GM23338 (cell line): ENCODE results near the gene DNAJC19. TPM values are rescaled to one million over a fixed set of nuclear protein-coding genes. Genes with fewer than 3 reads are reported as not detected.
A peak's percentile ranks its signal among the peaks of the same experiment; 100 is the strongest.

Experiments used
- ATAC-seq: fragments of 200-7000 bp; cut with Tn5 transposase; 3 replicates; pipeline ENCODE4 v1.9.1; 2020
- DNase-seq: peaks from one replicate; pipeline ENCODE4 v3.0.0-alpha.2; 2015; ENCODE audit warnings: low spot score
- H2AFZ ChIP-seq: fragments of 200-600 bp; sonication (generic); 2 replicates; pipeline ENCODE4 v1.8.0; 2016; ENCODE audit warnings: antibody characterized with exemption, mild to moderate bottlenecking, moderate library complexity
- H3F3A ChIP-seq: fragments of 200-600 bp; sonication (generic); replicated peaks from 2 replicates; pipeline ENCODE4 v1.8.0; 2017; ENCODE audit warnings: antibody characterized with exemption, mixed run types, low read depth
- H3K27ac ChIP-seq: fragments of 200-600 bp; sonication (generic); 2 replicates; pipeline ENCODE4 v1.6.1; 2016; ENCODE audit warnings: low read depth
- H3K27me3 ChIP-seq: fragments of 200-600 bp; sonication (generic); 2 replicates; pipeline ENCODE4 v1.8.0; 2016; ENCODE audit warnings: mild to moderate bottlenecking, mixed run types, moderate library complexity; ENCODE audit not compliant: insufficient read depth
- H3K36me3 ChIP-seq: fragments of 200-600 bp; sonication (generic); 2 replicates; pipeline ENCODE4 v1.8.0; 2016; ENCODE audit warnings: mild to moderate bottlenecking; ENCODE audit not compliant: insufficient read depth
- H3K4me1 ChIP-seq: fragments of 200-600 bp; sonication (generic); 2 replicates; pipeline ENCODE4 v1.8.0; 2016; ENCODE audit warnings: mild to moderate bottlenecking, moderate library complexity; ENCODE audit not compliant: insufficient read depth
- H3K4me2 ChIP-seq: fragments of 200-600 bp; sonication (generic); 2 replicates; pipeline ENCODE4 v1.7.1; 2017; ENCODE audit warnings: mixed run types
- H3K4me3 ChIP-seq: fragments of 200-600 bp; sonication (generic); 2 replicates; pipeline ENCODE4 v1.6.1; 2016; ENCODE audit warnings: mixed run types
- H3K79me2 ChIP-seq: fragments of 200-600 bp; sonication (generic); replicated peaks from 2 replicates; pipeline ENCODE4 v1.8.0; 2017; ENCODE audit warnings: mild to moderate bottlenecking; ENCODE audit not compliant: insufficient read depth
- H3K9me2 ChIP-seq: fragments of 200-600 bp; sonication (generic); 2 replicates; pipeline ENCODE4 v1.8.0; 2017; ENCODE audit not compliant: insufficient read depth
- H4K20me1 ChIP-seq: fragments of 200-600 bp; sonication (generic); replicated peaks from 2 replicates; pipeline ENCODE4 v1.8.0; 2017; ENCODE audit warnings: mild to moderate bottlenecking; ENCODE audit not compliant: insufficient read depth
- H3K27ac Mint-ChIP-seq: 2 replicates; pipeline ENCODE4 v1.8.0; 2020; ENCODE audit warnings: inconsistent platforms, mild to moderate bottlenecking, moderate library complexity, mixed read lengths
- H3K27me3 Mint-ChIP-seq: 3 replicates; pipeline ENCODE4 v1.8.0; 2022; ENCODE audit warnings: low read depth, mild to moderate bottlenecking, moderate library complexity, mixed read lengths, inconsistent platforms; ENCODE audit not compliant: insufficient read depth, poor library complexity
- H3K36me3 Mint-ChIP-seq: 3 replicates; pipeline ENCODE4 v1.8.0; 2021; ENCODE audit warnings: low read depth, mild to moderate bottlenecking, inconsistent platforms, moderate library complexity, mixed read lengths
- H3K4me1 Mint-ChIP-seq: 3 replicates; pipeline ENCODE4 v1.8.0; 2020; ENCODE audit warnings: mild to moderate bottlenecking, inconsistent platforms, mixed read lengths
- H3K4me3 Mint-ChIP-seq: 3 replicates; pipeline ENCODE4 v1.8.0; 2021; ENCODE audit warnings: moderate library complexity, mild to moderate bottlenecking, inconsistent platforms, mixed read lengths
- H3K9me3 Mint-ChIP-seq: 3 replicates; pipeline ENCODE4 v1.8.0; 2020; ENCODE audit warnings: moderate library complexity, mild to moderate bottlenecking, inconsistent platforms, mixed read lengths
- CTCF ChIP-seq, 2 experiments: fragments of 200-600 bp in 1 of 2; sonication (generic) in 1 of 2; conservative IDR thresholded peaks; 2 replicates each; pipeline versions ENCODE4 v1.5.1 to v1.6.1; 2016 to 2017; ENCODE audit warnings: antibody characterized with exemption in 2 of 2, low read depth in 2 of 2, mild to moderate bottlenecking in 2 of 2, moderate library complexity in 1 of 2
- ETS1 ChIP-seq: IDR thresholded peaks from 2 replicates; pipeline ENCODE4 v1.6.1; 2016; ENCODE audit warnings: antibody characterized with exemption
- JUNB ChIP-seq: IDR thresholded peaks from one replicate; pipeline ENCODE4 v1.6.1; 2016; ENCODE audit warnings: antibody characterized with exemption; ENCODE audit not compliant: unreplicated experiment
- NANOG ChIP-seq: IDR thresholded peaks from 2 replicates; pipeline ENCODE4 v1.6.1; 2016; ENCODE audit warnings: antibody characterized with exemption, borderline replicate concordance
- REST ChIP-seq: IDR thresholded peaks from one replicate; pipeline ENCODE4 v1.6.1; 2018; ENCODE audit warnings: antibody characterized with exemption; ENCODE audit not compliant: unreplicated experiment
- STAT1 ChIP-seq: IDR thresholded peaks from one replicate; pipeline ENCODE4 v1.6.1; 2016; ENCODE audit warnings: antibody characterized with exemption; ENCODE audit not compliant: unreplicated experiment
- ZNF114 ChIP-seq: fragments of 250-450 bp; sonication (Bioruptor Pico); IDR thresholded peaks from 2 replicates; pipeline ENCODE4 v1.5.0; 2020; ENCODE audit warnings: mild to moderate bottlenecking, moderate library complexity
- ZNF462 ChIP-seq: fragments of 250-450 bp; sonication (Bioruptor Pico); IDR thresholded peaks from 2 replicates; pipeline ENCODE4 v1.5.0; 2020; ENCODE audit warnings: mild to moderate bottlenecking, moderate library complexity
- polyA plus RNA-seq: library from polyadenylated mRNA; unstranded; fragments of >200 nt; fragmentation: Nextera tagmentation; extraction: Ambion mirVana; gene quantifications from 2 replicates; pipeline ENCODE4 v1.2.1, GENCODE V29; 2016
- total RNA-seq: library from RNA; depleted of rRNA; stranded (reverse); fragments of >200 nt; shearing (Covaris generic); gene quantifications from 2 replicates; pipeline ENCODE4 v1.2.3, GENCODE V29; 2014

DNAJC19 gene
- total and polyA plus RNA-seq, 2 experiments from 2014 or later = 33.4 to 312 TPM

- TF ChIP-seq REST = no peak
- no peak for TF ChIP-seq CTCF (conservative IDR thresholded peaks at IDR 0.05; ENCODE audit: low read depth in 2 of 2)
- no peak for TF ChIP-seq ZNF114
- TF ChIP-seq ETS1 = no peak
- no peak for TF ChIP-seq STAT1
Observed at GRCh38 chr3:180996415-180996932, 6.9 kb upstream of the DNAJC19 start (continued).

- no peaks in the 10 kb centered on the region for H3K9me3 Mint-ChIP-seq
- peaks cover 21% of the 10 kb centered on the region; the same call in 2 of the 3 replicates for H3K36me3 Mint-ChIP-seq
- peaks cover 20% of the 10 kb centered on the region for H3K79me2 ChIP-seq
- peak overlapping the region; percentile 78 for H3K4me2 ChIP-seq
- peaks cover 2% of the 10 kb centered on the region; the same call in 2 of the 3 replicates for H3K4me1 Mint-ChIP-seq
- no peaks in the 10 kb centered on the region; the same call in 1 of the 2 replicates for H3K36me3 ChIP-seq
- H3K4me1 ChIP-seq = no peaks in the 10 kb centered on the region
- peaks cover 2% of the 10 kb centered on the region for H3K27me3 Mint-ChIP-seq
- H4K20me1 ChIP-seq = no peaks in the 10 kb centered on the region
- DNase-seq (no peak), ATAC-seq (no peak)
- peak overlapping the region; percentile 69 for H2AFZ ChIP-seq
- no peak overlapping the region for H3K27ac ChIP-seq
- peak overlapping the region; percentile 95; the same call in 2 of the 3 replicates for H3K4me3 Mint-ChIP-seq
- H3K4me3 ChIP-seq = peak overlapping the region; percentile 80
- no peak overlapping the region for H3K27ac Mint-ChIP-seq
- no peaks in the 10 kb centered on the region for H3F3A ChIP-seq
- H3K9me2 ChIP-seq = no peaks in the 10 kb centered on the region
- TF ChIP-seq ZNF462 = no peak
- no peak for TF ChIP-seq NANOG
- TF ChIP-seq JUNB = no peak
- no peak for TF ChIP-seq ZNF114
- no peak for TF ChIP-seq STAT1
- H3K27me3 ChIP-seq = no peaks in the 10 kb centered on the region
Observed at GRCh38 chr3:180990505-180990904, 969 bp upstream of the DNAJC19 start.
